Gastrocnemius medialis (tissue), 4 donors: ENCODE data around the gene DDAH1. TPM values are rescaled to one million over a fixed set of nuclear protein-coding genes. Genes with fewer than 3 reads are reported as not detected.

ENCODE experiments used
- ATAC-seq, 2 donors: fragments of 150-250 bp; one replicate each; pipeline ENCODE4 v1.9.1; 2016
- DNase-seq, 2 donors: peaks; one replicate each; pipeline ENCODE4 v3.0.0-alpha.2; 2019
- H3K27ac ChIP-seq, 4 donors: fragments of 200-600 bp; sonication (generic); 1 replicate in 1 of 4; 2 replicates in 3 of 4; pipeline ENCODE4 v1.5.1; 2016 to 2018; ENCODE audit warnings: mild to moderate bottlenecking in 2 of 4, moderate library complexity in 1 of 4
- H3K27me3 ChIP-seq, 3 donors: fragments of 200-600 bp; sonication (generic) in 2 of 3; 1 replicate in 1 of 3; 2 replicates in 2 of 3; pipeline versions ENCODE4 v1.5.1 to v1.6.0; 2016 to 2019; ENCODE audit warnings: mild to moderate bottlenecking in 1 of 3, moderate library complexity in 1 of 3
- H3K36me3 ChIP-seq, 2 donors: fragments of 200-600 bp; sonication (generic) in 1 of 2; one replicate each; pipeline ENCODE4 v1.5.1; 2017 to 2018
- H3K4me1 ChIP-seq, 2 donors: fragments of 200-600 bp; sonication (generic) in 1 of 2; one replicate each; pipeline ENCODE4 v1.5.1; 2016 to 2017; ENCODE audit warnings: mild to moderate bottlenecking in 2 of 2
- H3K4me3 ChIP-seq, 4 donors: fragments of 200-600 bp; sonication (generic) in 3 of 4; 1 replicate in 1 of 4; 2 replicates in 3 of 4; pipeline ENCODE4 v1.5.1; 2016 to 2019; ENCODE audit warnings: mild to moderate bottlenecking in 2 of 4
- H3K9me3 ChIP-seq, 3 donors: fragments of 200-600 bp; sonication (generic) in 2 of 3; 1 replicate in 1 of 3; 2 replicates in 2 of 3; pipeline ENCODE4 v1.5.1; 2016 to 2019
- CTCF ChIP-seq, 5 experiments: fragments of 450-650 bp in 3 of 5; fragments of 200-600 bp in 2 of 5; sonication (generic) in 2 of 5; IDR thresholded peaks in 4 of 5; conservative IDR thresholded peaks in 1 of 5; 1 replicate in 4 of 5; 2 replicates in 1 of 5; pipeline ENCODE4 v1.5.1; 2016 to 2019; ENCODE audit warnings: antibody characterized with exemption in 5 of 5, mild to moderate bottlenecking in 3 of 5, moderate library complexity in 3 of 5
- POLR2A ChIP-seq, 2 donors: fragments of 450-650 bp; IDR thresholded peaks; one replicate each; pipeline ENCODE4 v1.6.1; 2017; ENCODE audit warnings: antibody characterized with exemption in 2 of 2, mild to moderate bottlenecking in 2 of 2, moderate library complexity in 2 of 2
- in situ Hi-C, 4 donors: fragments of 200-750 bp; cut with MboI; loops; one replicate each; pipeline versions ENCODE4 v1.15.0 to v1.8.0; 2017; ENCODE audit warnings: low sequenced_read_pairs in 4 of 4
- intact Hi-C: fragments of 100-400 bp; cut with DNase I; formaldehyde crosslinking; loops from one replicate; pipeline ENCODE4 v1.15.1; 2023; ENCODE audit warnings: low total_unique reads
- total RNA-seq, 4 donors: library from RNA; depleted of rRNA; stranded (reverse); fragments of >200 nt; gene quantifications; one replicate each; pipeline versions ENCODE4 v1.1.0 to v1.2.3, GENCODE V29; 2016

DDAH1 gene
- total RNA-seq, 4 donors from 2014 or later = 5.9 to 28.7 (median 13.2) TPM

DNA sequence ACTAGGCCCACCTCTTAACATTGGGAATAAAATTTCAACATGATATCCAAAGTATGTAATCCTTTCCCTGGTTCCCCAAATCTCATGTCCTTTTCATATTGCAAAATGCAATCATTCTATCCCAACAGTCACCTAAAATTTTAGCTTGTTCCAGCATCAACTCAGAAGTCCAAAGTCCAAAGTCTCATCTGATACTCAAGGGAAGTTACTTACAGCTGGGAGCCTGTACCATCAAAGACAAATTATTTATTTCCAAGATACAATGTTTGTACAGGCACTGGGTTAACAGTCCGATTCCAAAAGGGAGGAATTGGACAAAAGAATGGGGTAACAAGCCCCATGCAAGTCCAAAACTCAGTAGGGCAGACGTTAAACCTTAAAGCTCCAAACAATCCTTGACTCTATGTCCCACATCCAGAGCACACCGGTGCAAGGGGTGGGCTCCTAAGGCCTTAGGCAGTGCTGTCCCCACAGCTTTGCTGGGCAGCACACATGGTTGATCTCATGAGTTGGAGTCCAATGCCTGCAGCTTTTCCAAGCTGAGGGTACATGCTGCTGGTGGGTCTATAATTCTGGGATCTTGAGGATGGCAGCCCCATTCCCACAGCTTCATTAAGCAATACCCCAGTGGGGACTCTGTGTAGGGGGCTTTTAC lies 78.8 kb downstream of the DDAH1 start:
- Histone ChIP-seq H3K27ac (no peak overlapping the region), H3K27me3 (no peaks in the 10 kb centered on the region), H3K4me3 (no peak overlapping the region), H3K4me1 (no peaks in the 10 kb centered on the region), H3K36me3 (no peaks in the 10 kb centered on the region), H3K9me3 (no peaks in the 10 kb centered on the region)
- intact Hi-C loops = no loop called here
- DNase-seq = no peak
- ATAC-seq = no peak
- TF ChIP-seq POLR2A (IDR thresholded peaks at IDR 0.05) = no peak
- no peak for TF ChIP-seq CTCF (IDR thresholded peaks at IDR 0.05 in 4 of 5, conservative IDR thresholded peaks at IDR 0.05 in 1 of 5)
- in situ Hi-C loops = no loop called here

DNA sequence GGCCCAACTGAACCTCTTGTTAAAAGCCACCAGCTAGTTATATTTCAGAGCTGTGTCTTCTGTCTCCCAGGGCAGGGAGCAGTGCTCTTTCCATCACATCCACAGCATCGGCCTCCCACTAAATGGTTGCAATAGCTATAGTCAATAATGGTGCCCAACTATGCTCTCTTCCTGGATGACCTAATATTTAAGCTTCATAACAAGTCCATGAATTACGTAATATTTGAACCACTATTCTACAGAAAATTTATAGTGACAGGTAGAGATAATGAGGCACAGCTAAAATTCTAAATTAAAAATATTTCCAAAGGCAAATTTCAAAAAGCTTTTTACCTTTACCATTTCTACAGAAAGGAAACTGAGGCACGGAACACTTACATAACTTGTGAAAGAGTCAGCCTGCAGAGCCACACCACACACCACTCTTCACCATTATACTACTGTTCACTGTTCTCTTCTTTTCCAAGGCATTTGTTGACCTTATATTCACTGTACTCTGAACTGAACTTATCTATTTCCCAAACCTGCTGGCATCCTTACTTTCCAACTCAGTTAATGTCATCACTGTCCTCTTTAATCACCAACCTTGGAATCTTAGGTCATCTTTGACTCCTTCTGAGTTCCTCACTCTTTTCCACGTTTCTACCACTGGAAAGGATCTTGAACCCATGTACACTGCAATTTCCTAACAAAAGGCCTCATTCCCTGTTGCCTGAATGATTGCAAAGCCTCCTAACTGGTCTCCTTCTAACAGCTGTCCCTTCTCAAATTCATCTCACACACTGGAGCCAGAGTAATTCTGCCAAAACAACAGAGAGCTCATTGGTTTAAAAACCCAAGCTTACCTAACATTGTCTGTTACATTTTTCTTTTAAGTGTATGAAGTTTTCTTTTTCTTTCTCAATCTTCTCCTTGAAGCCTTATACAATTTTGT lies 85.5 kb downstream of the DDAH1 start:
- intact Hi-C loops (no loop called here), in situ Hi-C loops (no loop called here)
- no peaks in the 10 kb centered on the region for H3K9me3 ChIP-seq
- no peaks in the 10 kb centered on the region for H3K36me3 ChIP-seq
- H3K27ac ChIP-seq = peak overlapping the region; percentile 45 to 68 (median 54)
- H3K27me3 ChIP-seq = no peaks in the 10 kb centered on the region
- ATAC-seq (peak; percentile 79 to 89), DNase-seq (no peak)
- TF ChIP-seq CTCF (IDR thresholded peaks at IDR 0.05 in 4 of 5, conservative IDR thresholded peaks at IDR 0.05 in 1 of 5) (no peak), POLR2A (IDR thresholded peaks at IDR 0.05) (no peak)
- peaks cover 27 to 36% of the 10 kb centered on the region in 2 donors for H3K4me1 ChIP-seq
- H3K4me3 ChIP-seq = no peak overlapping the region

DNA sequence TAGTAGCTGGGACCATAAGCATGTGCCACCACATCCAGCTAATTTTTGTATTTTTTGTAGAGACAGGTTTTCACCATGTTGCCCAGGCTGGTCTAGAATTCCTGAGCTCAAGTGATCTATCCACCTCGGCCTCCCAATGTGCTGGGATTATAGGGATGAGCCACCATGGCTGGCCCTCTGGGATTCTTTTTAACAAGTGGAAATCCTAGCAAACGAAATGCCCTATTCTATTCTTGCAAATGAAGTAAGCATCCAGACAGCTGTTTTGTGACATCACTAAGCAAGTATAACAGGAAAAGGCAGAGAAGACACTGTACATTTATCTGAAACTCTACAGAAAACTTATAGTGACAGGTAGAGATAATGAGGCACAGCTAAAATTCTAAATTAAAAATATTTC lies 86.4 kb downstream of the DDAH1 start:
- no peaks in the 10 kb centered on the region for H3K9me3 ChIP-seq
- H3K27me3 ChIP-seq = no peaks in the 10 kb centered on the region
- DNase-seq = no peak
- ATAC-seq = no peak
- in situ Hi-C loops = no loop called here
- intact Hi-C loops = no loop called here
- no peak for TF ChIP-seq CTCF (IDR thresholded peaks at IDR 0.05 in 4 of 5, conservative IDR thresholded peaks at IDR 0.05 in 1 of 5)
- TF ChIP-seq POLR2A (IDR thresholded peaks at IDR 0.05) = no peak
- no peak overlapping the region for H3K4me3 ChIP-seq
- H3K4me1 ChIP-seq = peaks cover 37 to 45% of the 10 kb centered on the region in 2 donors
- no peaks in the 10 kb centered on the region for H3K36me3 ChIP-seq
- peak overlapping the region in 3 of 4 donors; percentile 45 to 68 (median 61) for H3K27ac ChIP-seq

GRCh38 chr1:85376356-85376755 lies 88.6 kb downstream of the DDAH1 start:
- ATAC-seq (no peak), DNase-seq (no peak)
- in situ Hi-C loops = no loop called here
- Histone ChIP-seq H3K27me3 (no peaks in the 10 kb centered on the region), H3K4me3 (no peak overlapping the region), H3K9me3 (no peaks in the 10 kb centered on the region), H3K27ac (peak overlapping the region in 2 of 4 donors; percentile 1 to 71), H3K4me1 (peaks cover 43 to 59% of the 10 kb centered on the region in 2 donors), H3K36me3 (no peaks in the 10 kb centered on the region)
- TF ChIP-seq POLR2A (IDR thresholded peaks at IDR 0.05) = no peak
- TF ChIP-seq CTCF (IDR thresholded peaks at IDR 0.05 in 4 of 5, conservative IDR thresholded peaks at IDR 0.05 in 1 of 5) = no peak
- intact Hi-C loops = no loop called here
